Astrocyte of the spinal cord (primary cell): Measurements from ENCODE around the gene ARIH2.

Experiments
- DNase-seq: peaks from one replicate; pipeline ENCODE4 v3.0.0; 2011; ENCODE audit warnings: low read depth, low spot score
- H3K4me3 ChIP-seq: 2 replicates; pipeline ENCODE4 v1.5.1; 2011; ENCODE audit warnings: low read depth, mild to moderate bottlenecking, low read length, moderate library complexity
- in situ Hi-C: cut with HindIII; loops from 2 replicates; pipeline ENCODE4 v1.10.0; 2017; ENCODE audit warnings: low sequenced_read_pairs
- TF ChIP-seq, protein P1 (sequence below): IDR thresholded peaks from 2 replicates; pipeline ENCODE4 v1.5.1; 2012; ENCODE audit warnings: low read depth, mild to moderate bottlenecking, low read length, inconsistent platforms

Gene ARIH2

GRCh38 chr3:48963591-48963990 is 44.9 kb downstream of the ARIH2 start:
- TF ChIP-seq, protein P1, sequence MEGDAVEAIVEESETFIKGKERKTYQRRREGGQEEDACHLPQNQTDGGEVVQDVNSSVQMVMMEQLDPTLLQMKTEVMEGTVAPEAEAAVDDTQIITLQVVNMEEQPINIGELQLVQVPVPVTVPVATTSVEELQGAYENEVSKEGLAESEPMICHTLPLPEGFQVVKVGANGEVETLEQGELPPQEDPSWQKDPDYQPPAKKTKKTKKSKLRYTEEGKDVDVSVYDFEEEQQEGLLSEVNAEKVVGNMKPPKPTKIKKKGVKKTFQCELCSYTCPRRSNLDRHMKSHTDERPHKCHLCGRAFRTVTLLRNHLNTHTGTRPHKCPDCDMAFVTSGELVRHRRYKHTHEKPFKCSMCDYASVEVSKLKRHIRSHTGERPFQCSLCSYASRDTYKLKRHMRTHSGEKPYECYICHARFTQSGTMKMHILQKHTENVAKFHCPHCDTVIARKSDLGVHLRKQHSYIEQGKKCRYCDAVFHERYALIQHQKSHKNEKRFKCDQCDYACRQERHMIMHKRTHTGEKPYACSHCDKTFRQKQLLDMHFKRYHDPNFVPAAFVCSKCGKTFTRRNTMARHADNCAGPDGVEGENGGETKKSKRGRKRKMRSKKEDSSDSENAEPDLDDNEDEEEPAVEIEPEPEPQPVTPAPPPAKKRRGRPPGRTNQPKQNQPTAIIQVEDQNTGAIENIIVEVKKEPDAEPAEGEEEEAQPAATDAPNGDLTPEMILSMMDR, result no peak
- no peak for DNase-seq
- no peak overlapping the region for H3K4me3 ChIP-seq
- in situ Hi-C loops, result no loop called here

DNA sequence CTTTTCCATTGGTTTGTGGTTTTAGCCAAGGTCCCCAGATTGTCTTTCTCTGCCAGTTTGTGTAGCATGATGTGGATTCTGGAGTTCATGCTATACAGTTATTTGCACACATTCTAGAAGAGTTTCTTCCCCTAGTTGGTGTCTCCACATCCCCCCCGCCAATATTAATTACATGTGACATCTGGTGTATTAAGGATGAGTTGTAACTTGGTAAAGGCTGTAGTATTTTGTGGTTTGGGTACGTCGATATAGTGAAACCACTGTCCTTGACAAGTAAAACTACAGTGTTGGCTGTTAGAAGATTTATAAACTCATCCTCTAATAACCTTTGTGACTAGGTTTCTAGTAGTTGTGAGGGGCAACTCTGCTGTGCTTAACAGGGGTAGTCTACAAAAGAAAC is 47.7 kb downstream of the ARIH2 start:
- TF ChIP-seq, protein P1, result no peak
- H3K4me3 ChIP-seq, result no peak overlapping the region
- in situ Hi-C loops, result no loop called here
- no peak for DNase-seq

DNA sequence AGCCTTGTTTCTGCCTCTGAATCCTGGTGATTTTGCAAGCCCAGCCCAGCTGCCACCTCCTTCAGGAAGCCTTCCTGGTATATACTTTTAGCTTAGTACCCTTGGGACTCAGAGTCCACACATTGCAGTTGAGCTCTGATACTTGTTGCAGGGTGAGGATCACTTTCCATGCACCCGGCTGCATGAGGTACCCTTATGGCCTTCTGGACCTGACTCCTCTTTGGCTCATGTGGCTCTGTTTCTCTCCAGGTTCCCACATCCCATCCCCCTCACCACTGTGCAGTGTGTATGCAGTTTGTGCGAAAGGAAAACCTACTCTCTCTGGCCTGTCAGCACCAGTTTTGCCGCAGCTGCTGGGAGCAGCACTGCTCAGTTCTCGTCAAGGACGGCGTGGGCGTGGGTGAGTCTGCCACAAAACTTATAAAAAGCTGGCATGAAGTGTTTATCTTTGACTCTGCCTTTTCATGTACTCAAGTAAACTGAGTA is 48.3 kb downstream of the ARIH2 start:
- DNase-seq, result no peak
- TF ChIP-seq, protein P1, result no peak
- H3K4me3 ChIP-seq, result no peak overlapping the region
- in situ Hi-C loops, result no loop called here

GRCh38 chr3:48970586-48970985 is 51.9 kb downstream of the ARIH2 start:
- no peak overlapping the region for H3K4me3 ChIP-seq
- in situ Hi-C loops, result no loop called here
- DNase-seq, result no peak
- TF ChIP-seq, protein P1, result no peak

- TF ChIP-seq, protein P1, result no peak
- H3K4me3 ChIP-seq, result no peak overlapping the region
- in situ Hi-C loops, result no loop called here
- no peak for DNase-seq
These were observed 55.6 kb downstream of the ARIH2 start for GRCh38 chr3:48974076-48974864.

DNA sequence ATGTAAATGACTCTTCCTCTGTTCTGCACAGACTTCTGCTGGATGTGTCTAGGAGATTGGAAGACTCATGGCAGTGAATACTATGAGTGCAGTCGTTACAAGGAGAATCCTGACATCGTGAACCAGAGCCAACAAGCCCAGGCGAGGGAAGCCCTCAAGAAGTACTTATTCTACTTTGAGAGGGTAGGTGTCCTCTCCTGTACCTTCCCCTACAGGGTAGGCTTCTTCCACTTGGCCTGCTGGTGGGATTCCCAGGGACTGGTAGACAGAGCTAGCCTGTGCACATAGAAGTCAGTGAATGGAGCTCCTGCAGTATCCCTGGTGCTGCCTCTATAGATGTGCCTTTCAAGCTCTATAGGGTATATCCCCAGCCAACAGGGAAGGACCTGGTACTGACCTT is 60.8 kb downstream of the ARIH2 start:
- in situ Hi-C loops, result no loop called here
- H3K4me3 ChIP-seq, result no peak overlapping the region
- TF ChIP-seq, protein P1, result no peak
- no peak for DNase-seq
